Loucy (cell line): ENCODE measurements around the gene CTNNBIP1.

Source experiments
- H2AFZ ChIP-seq: fragments of 200-600 bp; sonication (generic); 2 replicates; pipeline ENCODE4 v1.6.0; 2016; ENCODE audit warnings: antibody characterized with exemption, mild to moderate bottlenecking, low read length, moderate library complexity
- H3F3A ChIP-seq: fragments of 200-600 bp; 2 replicates; pipeline ENCODE4 v1.6.0; 2016; ENCODE audit warnings: antibody characterized with exemption, low read depth, mild to moderate bottlenecking
- H3K27me3 ChIP-seq: fragments of 200-600 bp; sonication (generic); 2 replicates; pipeline ENCODE4 v1.6.1; 2014; ENCODE audit warnings: low read length, mild to moderate bottlenecking; ENCODE audit not compliant: insufficient read depth, poor library complexity, severe bottlenecking
- H3K36me3 ChIP-seq: fragments of 200-600 bp; sonication (generic); 2 replicates; pipeline ENCODE4 v1.6.1; 2016; ENCODE audit warnings: low read length; ENCODE audit not compliant: insufficient read depth
- H3K4me1 ChIP-seq: fragments of 200-600 bp; sonication (generic); 2 replicates; pipeline ENCODE4 v1.5.1; 2014; ENCODE audit warnings: low read length, mild to moderate bottlenecking; ENCODE audit not compliant: insufficient read depth, poor library complexity, severe bottlenecking
- H3K4me2 ChIP-seq: fragments of 200-600 bp; sonication (generic); 2 replicates; pipeline ENCODE4 v1.6.0; 2014; ENCODE audit warnings: antibody characterized with exemption, low read length, low read depth, mild to moderate bottlenecking; ENCODE audit not compliant: poor library complexity, severe bottlenecking
- H3K4me3 ChIP-seq: fragments of 200-600 bp; sonication (generic); 2 replicates; pipeline ENCODE4 v1.5.1; 2014; ENCODE audit warnings: low read length, mild to moderate bottlenecking, mixed read lengths; ENCODE audit not compliant: poor library complexity, severe bottlenecking
- H3K79me2 ChIP-seq: fragments of 200-600 bp; sonication (generic); 2 replicates; pipeline ENCODE4 v1.6.1; 2014; ENCODE audit warnings: low read length; ENCODE audit not compliant: insufficient read depth
- H3K9ac ChIP-seq: fragments of 200-600 bp; sonication (generic); 2 replicates; pipeline ENCODE4 v1.6.0; 2014; ENCODE audit warnings: mild to moderate bottlenecking, low read depth, low read length, moderate library complexity; ENCODE audit not compliant: poor library complexity, severe bottlenecking
- H3K9me2 ChIP-seq: fragments of 200-600 bp; sonication (generic); replicated peaks from 2 replicates; pipeline ENCODE4 v1.6.1; 2016; ENCODE audit warnings: low read depth, low read length, mixed read lengths
- H3K9me3 ChIP-seq: fragments of 200-600 bp; sonication (generic); 2 replicates; pipeline ENCODE4 v1.6.1; 2014; ENCODE audit warnings: mild to moderate bottlenecking, antibody characterized with exemption, low read length, low read depth; ENCODE audit not compliant: insufficient read depth
- H4K20me1 ChIP-seq: fragments of 200-600 bp; sonication (generic); 2 replicates; pipeline ENCODE4 v1.6.0; 2014; ENCODE audit warnings: antibody characterized with exemption, low read length, mild to moderate bottlenecking; ENCODE audit not compliant: insufficient read depth, poor library complexity, severe bottlenecking
- EZH2phosphoT487 ChIP-seq: fragments of 200-600 bp; IDR thresholded peaks from 2 replicates; pipeline ENCODE4 v1.6.1; 2018; ENCODE audit warnings: antibody characterized with exemption, mild to moderate bottlenecking, moderate library complexity, borderline replicate concordance
- TF ChIP-seq, protein P1 (sequence below): fragments of 200-600 bp; sonication (generic); conservative IDR thresholded peaks from 2 replicates; pipeline ENCODE4 v1.5.1; 2014; ENCODE audit warnings: mild to moderate bottlenecking, antibody characterized with exemption, low read length

Gene CTNNBIP1

DNA sequence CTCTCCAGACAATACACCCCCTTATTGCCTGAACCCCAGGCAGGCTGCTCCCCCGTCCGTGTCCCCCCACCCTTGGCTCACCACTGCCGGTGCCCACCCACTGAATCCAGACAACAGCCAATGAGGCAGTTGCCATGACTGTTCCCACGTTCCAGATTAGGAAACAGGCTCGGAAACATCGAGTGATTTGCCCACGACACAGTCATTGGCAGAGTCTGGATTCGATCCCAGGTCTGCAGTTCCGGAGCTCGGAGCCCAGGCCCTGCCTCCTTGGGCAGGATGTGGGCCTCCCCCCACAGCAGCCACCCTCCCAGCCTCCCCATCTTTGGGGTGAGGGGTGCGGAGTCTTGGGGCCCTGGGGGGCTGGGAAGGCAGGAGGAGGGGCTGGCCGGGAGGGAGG lies 66.0 kb downstream of the CTNNBIP1 start:
- H3K9me2 ChIP-seq = no peaks in the 10 kb centered on the region
- H3K36me3 ChIP-seq = peaks cover 4% of the 10 kb centered on the region; the same call in 1 of the 2 replicates
- H3K4me2 ChIP-seq = no peak overlapping the region
- H4K20me1 ChIP-seq = no peaks in the 10 kb centered on the region
- no peak overlapping the region for H3K4me3 ChIP-seq
- H3K9me3 ChIP-seq = no peaks in the 10 kb centered on the region
- H2AFZ ChIP-seq = no peak overlapping the region
- no peaks in the 10 kb centered on the region for H3K4me1 ChIP-seq
- no peak for TF ChIP-seq EZH2phosphoT487
- TF ChIP-seq, protein P1, sequence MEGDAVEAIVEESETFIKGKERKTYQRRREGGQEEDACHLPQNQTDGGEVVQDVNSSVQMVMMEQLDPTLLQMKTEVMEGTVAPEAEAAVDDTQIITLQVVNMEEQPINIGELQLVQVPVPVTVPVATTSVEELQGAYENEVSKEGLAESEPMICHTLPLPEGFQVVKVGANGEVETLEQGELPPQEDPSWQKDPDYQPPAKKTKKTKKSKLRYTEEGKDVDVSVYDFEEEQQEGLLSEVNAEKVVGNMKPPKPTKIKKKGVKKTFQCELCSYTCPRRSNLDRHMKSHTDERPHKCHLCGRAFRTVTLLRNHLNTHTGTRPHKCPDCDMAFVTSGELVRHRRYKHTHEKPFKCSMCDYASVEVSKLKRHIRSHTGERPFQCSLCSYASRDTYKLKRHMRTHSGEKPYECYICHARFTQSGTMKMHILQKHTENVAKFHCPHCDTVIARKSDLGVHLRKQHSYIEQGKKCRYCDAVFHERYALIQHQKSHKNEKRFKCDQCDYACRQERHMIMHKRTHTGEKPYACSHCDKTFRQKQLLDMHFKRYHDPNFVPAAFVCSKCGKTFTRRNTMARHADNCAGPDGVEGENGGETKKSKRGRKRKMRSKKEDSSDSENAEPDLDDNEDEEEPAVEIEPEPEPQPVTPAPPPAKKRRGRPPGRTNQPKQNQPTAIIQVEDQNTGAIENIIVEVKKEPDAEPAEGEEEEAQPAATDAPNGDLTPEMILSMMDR = no peak
- H3K27me3 ChIP-seq = no peaks in the 10 kb centered on the region
- no peaks in the 10 kb centered on the region for H3F3A ChIP-seq
- no peak overlapping the region for H3K9ac ChIP-seq
- H3K79me2 ChIP-seq = no peaks in the 10 kb centered on the region

DNA sequence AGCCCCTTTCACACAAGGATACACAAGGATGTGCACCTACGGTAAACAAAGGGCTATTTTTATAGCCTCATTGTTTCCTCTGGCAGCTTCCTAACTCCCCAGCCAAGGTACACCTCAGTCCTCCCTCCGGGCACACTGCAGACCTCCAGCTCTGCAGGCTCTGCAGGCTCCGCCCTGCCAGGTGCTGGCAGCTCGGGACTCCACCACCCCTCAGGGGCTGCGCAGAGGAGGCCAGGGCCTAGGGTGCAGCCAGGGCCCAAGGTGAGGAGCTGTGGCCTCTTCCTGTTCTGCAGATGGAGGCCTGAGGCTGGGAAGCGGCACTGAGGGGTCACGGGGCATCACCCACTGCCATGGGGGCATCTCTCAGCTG lies 66.5 kb downstream of the CTNNBIP1 start:
- no peak overlapping the region for H3K4me2 ChIP-seq
- no peaks in the 10 kb centered on the region for H3K4me1 ChIP-seq
- H4K20me1 ChIP-seq = no peaks in the 10 kb centered on the region
- peaks cover 4% of the 10 kb centered on the region; the same call in 1 of the 2 replicates for H3K36me3 ChIP-seq
- H2AFZ ChIP-seq = no peak overlapping the region
- TF ChIP-seq, protein P1 = no peak
- TF ChIP-seq EZH2phosphoT487 = no peak
- H3K27me3 ChIP-seq = no peaks in the 10 kb centered on the region
- H3K4me3 ChIP-seq = no peak overlapping the region
- H3F3A ChIP-seq = no peaks in the 10 kb centered on the region
- H3K9me2 ChIP-seq = no peaks in the 10 kb centered on the region
- H3K9me3 ChIP-seq = no peaks in the 10 kb centered on the region
- no peaks in the 10 kb centered on the region for H3K79me2 ChIP-seq
- H3K9ac ChIP-seq = no peak overlapping the region

DNA sequence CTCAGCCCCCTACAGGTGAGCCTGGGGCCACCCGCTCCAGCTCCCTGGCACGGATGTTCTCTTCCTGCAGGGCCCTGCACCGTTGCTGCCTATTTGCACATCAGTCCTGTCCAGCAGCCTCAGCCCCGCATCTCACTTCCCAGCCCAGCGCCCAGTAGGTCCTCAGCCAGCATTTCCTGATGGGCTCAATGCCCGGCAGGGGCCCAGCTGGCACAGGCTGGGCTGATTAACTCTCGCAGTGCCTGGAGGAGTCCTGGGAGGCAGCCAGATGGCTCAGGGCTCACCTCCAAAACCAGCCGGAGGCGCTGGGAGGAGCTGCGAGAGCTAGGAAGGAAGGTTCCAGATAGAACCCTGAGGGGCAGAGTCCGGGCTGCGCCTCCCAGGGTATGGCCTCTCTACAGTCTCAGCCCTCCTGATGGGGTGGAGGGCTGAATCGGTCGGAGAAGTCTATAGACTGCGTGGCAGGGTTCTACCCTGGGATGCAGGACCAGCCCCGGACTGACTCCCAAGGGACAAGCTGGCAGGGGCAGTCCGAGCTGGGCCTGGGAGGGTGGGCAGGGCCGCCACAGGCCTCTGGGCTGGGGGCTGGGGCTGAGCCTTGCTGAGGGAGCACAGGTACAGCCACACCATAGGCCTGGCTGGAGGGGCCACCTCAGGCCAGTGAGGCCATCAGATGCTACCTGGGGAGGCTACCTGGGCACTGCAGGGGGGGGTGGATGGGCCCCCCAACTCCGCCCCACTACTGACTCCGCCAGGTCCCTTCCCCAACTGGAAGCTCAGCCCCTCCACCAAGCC lies 67.1 kb downstream of the CTNNBIP1 start:
- no peaks in the 10 kb centered on the region for H3F3A ChIP-seq
- no peaks in the 10 kb centered on the region for H4K20me1 ChIP-seq
- no peak overlapping the region for H3K4me2 ChIP-seq
- TF ChIP-seq, protein P1 = no peak
- TF ChIP-seq EZH2phosphoT487 = no peak
- H2AFZ ChIP-seq = no peak overlapping the region
- no peak overlapping the region for H3K4me3 ChIP-seq
- H3K27me3 ChIP-seq = no peaks in the 10 kb centered on the region
- no peaks in the 10 kb centered on the region for H3K9me2 ChIP-seq
- no peaks in the 10 kb centered on the region for H3K4me1 ChIP-seq
- no peaks in the 10 kb centered on the region for H3K79me2 ChIP-seq
- H3K9ac ChIP-seq = no peak overlapping the region
- peaks cover 4% of the 10 kb centered on the region; the same call in 1 of the 2 replicates for H3K36me3 ChIP-seq
- H3K9me3 ChIP-seq = no peaks in the 10 kb centered on the region
